ENCODE data around the gene SLAMF8.

SLAMF8 gene

DNA sequence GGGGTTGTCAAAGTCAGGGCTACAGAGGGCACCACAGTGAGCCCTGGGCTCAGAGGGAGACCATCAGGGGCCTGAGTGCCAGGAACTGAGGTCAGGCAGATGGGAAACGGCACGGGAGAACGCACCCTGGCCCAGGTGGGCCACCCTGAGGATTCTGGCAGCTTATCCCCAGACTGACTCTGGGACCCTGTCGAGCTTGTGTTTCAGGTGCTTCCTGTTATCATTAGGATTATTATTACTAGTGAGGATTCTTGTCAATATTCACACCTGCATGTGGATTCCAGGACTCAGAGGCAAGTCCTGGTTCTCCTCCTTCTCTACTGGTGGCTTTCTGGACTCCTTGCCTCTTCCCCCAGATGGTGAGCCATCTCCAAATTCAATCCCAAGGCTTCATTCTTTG lies 20.6 kb downstream of the SLAMF8 start:
- DNase-seq (ENCODE audit: low spot score) = no peak

DNA sequence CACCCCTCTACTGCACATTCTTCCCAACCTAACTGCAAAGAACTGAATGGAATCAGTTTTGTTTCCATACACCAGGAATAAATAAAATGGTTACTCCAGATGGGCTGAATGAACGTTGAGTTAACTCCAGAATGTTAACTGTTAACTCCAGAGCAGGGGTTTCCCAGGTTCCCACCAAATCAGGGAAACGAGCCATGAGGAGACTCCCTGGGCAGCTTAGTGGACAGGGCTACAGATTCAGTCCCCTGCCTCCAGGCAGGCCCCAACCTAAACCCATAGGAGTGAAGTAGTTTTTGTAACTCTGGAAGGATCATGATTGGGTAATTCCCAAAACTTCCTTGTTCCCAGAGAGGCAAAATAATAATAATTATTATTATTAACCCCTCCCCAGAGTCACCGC lies 21.7 kb downstream of the SLAMF8 start:
- no peak for DNase-seq (ENCODE audit: low spot score)

DNA sequence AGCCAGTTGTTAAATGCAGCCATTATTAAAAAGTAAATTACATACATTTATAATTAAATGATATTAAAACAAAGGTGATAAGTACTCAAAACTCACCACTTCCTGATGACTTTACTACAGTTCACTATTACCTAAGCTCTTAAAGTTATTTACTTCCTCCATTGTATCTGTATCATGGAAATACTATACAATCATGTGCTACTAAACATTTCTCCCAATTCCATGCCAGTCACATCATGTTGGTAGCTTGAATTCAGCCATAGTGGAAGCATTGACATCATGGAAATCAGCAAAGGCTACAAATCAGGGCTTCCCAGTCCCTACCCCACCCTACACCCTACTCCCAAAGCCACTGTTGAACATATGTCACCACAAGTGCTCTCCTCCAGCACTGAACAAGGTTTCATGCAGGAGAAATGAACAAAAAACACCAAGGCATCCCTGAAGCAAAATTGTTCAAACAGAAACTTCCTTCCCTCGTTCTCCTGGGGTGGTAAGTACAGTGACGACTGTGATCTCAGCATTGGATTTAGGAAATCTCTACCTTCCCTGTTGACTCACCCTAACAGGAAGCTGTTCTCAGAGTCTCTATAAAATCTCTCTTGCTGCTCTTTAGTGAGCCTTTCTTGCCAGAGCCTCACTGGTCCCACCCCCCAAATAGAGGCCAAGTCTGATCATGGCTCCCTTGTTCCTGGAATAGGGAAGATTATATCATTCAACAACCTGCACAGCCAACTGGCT lies 23.1 kb downstream of the SLAMF8 start:
- DNase-seq (ENCODE audit: low spot score) = no peak

GRCh38 chr1:159851407-159851806 lies 24.7 kb downstream of the SLAMF8 start:
- DNase-seq (ENCODE audit: low spot score) = no peak

DNA sequence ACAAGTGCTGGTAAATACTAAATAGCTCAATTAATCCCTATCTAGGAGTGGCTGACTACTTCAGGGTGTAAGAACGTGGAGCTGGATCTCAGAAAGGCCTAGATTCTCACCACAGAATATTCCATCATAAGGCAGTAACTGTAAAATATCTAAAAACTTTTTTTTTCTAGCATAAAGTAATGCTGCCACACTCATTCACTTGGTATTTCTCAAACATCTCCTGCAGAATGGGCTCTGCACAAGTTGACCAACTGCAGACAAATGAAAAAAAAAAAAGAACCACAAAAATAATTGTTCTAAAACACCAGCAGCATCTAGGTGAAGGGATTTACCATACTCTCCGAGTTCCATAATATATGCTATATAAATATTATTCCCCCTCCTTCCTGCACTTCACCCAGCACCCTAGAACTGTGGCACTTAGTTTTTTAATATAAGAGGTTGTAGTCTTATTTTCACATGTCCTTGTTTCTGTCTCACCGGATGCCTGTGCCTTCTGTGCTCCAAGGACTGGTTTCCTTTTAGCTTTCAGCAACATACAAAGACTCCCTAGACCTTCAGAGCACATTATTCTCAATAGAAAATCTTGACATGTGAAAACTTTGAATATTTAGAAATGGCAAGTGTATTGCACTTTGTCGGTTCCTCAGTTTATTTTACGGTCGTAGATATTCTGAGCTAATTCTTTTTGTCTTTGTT lies 26.9 kb downstream of the SLAMF8 start:
- no peak for DNase-seq (ENCODE audit: low spot score)

GRCh38 chr1:159854116-159854692 lies 27.5 kb downstream of the SLAMF8 start:
- DNase-seq (ENCODE audit: low spot score) = no peak

- DNase-seq (ENCODE audit: low spot score) = peak; percentile 76
Measured at GRCh38 chr1:159854693-159855192, 28.1 kb downstream of the SLAMF8 start.

DNA sequence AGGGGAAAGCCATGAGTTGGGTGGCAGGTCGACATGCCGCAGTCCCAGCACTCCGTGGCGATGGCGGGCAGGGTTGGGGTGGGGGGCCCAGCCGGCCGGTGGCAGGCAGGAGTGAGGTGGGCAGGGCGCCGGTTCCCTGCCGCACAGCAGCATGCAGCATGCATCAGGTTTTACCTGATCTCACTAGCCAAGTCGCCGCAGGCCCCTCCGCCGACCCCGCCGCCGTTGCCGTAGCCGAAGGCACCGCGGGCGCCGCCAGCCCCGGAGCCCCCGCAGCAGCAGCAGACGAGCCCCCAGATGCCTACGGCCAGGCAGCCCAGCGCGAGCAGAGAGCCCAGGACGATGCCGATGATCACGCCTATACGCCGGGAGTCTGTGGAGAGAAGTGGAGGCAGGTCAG lies 29.0 kb downstream of the SLAMF8 start:
- DNase-seq (ENCODE audit: low spot score) = no peak

DNA sequence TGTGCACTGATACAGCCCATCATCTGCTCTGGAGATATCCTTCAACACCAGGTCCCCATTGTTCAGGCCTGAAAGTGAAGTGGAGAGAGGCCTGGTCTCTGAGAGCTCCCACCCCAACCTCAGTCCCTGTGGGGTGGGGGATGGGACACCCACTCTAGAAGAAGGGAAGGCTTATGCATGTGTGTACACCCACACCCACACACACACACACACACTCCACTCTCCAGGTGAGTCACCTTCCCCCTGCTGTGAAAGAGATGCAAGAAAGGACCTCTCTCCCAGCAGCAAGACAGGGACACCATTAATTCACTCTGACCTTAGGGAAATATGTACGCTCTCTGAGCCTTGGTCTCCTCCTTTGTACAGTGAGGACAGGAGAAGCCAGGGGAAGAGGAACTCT lies 29.9 kb downstream of the SLAMF8 start:
- DNase-seq (ENCODE audit: low spot score) = no peak

DNA sequence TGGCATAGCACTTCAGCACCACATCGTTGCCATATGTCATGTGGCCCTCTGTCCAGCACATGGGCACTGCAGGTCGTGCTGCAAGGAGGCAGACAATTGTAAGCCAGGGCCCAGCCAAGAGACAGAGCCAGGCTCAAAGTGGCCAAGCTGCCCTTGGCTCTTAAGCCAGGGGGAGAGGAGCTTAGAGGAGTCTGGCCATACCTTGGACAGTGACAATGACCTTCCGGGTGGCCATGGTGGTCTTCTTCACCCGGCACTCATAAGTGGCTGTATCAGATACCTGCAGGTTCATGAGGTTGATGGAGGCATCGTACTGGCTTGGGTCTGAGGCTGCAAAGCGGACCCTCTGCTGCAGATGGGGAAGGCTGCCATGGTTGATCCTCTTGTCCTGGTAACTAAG lies 31.2 kb downstream of the SLAMF8 start:
- DNase-seq (ENCODE audit: low spot score) = no peak

DNA sequence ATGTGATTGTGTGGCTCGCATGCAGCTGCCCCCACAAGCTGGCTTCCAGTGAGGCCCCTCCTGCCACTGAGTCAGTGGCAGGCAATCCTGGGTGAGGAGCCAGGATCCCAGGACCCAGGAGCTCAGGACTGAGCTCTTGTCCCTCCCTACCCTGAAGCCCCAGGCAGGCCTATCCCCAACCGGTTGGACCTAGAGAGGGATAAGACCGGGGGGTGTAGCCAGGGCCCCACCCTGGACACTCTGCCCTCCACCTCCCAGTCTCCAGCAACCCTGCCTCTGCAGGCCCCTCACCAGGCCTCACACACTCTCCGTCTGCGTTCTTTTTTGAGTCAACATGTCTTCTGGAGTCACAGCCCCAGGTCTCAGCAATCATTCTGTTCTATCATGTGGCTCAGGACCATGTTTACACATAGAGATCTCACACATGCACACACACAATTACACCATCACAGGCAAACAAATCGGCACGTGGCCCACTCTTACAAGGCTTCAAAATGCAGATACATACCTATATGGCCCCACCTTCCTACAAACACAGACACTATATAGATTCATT lies 33.2 kb downstream of the SLAMF8 start:
- DNase-seq (ENCODE audit: low spot score) = no peak

DNA sequence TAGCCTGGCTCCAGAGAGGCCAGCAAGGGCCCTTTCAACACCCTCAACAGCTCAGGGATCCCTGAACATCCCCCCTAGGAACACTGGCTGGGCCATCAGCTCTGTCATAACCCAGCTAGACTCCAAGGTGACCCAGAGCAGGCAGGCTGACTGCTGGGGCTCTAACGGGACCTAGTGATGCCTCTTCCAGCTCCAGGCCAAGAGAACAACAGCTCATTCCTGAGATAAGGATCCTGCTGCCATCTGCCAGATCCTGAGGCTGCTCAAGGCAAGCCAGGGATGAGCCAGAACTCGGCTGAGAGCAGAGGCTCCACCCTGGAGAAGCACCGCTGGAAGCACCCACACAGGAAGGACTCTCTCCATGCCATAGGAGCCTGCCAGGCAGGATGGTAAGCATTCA lies 33.8 kb downstream of the SLAMF8 start:
- no peak for DNase-seq (ENCODE audit: low spot score)

GRCh38 chr1:159861218-159861617 lies 34.5 kb downstream of the SLAMF8 start:
- DNase-seq (ENCODE audit: low spot score) = no peak

GRCh38 chr1:159862031-159862430 lies 35.4 kb downstream of the SLAMF8 start:
- no peak for DNase-seq (ENCODE audit: low spot score)

DNA sequence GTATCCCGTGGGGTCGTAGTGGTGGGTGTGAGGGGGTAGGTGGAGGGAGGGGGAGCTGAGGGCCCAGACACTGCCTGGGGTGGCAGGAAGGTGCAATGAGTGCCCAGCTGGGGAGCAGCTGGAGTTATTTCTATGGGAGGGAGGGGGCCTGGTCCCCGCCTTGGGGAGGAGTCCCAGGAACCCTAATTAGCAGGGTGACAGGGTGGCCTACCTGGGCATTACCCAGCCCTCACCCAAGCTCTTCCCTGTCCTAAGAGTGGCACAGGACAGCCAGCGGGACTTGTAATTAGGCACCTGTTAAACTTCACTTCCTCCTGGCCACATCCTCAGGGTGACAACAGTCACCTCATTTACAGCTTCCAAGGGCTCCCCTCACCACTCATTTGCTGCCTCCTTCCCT lies 35.9 kb downstream of the SLAMF8 start, which contains the start of gene VSIG8:
VSIG8 (minus strand) TSS at position 101 of the 400 bp plus-strand sequence. CDS start 136 bp downstream, outside the sequence.
- no peak for DNase-seq (ENCODE audit: low spot score)

GRCh38 chr1:159864262-159864661 lies 37.6 kb downstream of the SLAMF8 start:
- DNase-seq (ENCODE audit: low spot score) = no peak

- no peak for DNase-seq (ENCODE audit: low spot score)
Measured at GRCh38 chr1:159866066-159866465, 39.4 kb downstream of the SLAMF8 start.

GRCh38 chr1:159866905-159867663 lies 40.4 kb downstream of the SLAMF8 start:
- DNase-seq (ENCODE audit: low spot score) = no peak

DNA sequence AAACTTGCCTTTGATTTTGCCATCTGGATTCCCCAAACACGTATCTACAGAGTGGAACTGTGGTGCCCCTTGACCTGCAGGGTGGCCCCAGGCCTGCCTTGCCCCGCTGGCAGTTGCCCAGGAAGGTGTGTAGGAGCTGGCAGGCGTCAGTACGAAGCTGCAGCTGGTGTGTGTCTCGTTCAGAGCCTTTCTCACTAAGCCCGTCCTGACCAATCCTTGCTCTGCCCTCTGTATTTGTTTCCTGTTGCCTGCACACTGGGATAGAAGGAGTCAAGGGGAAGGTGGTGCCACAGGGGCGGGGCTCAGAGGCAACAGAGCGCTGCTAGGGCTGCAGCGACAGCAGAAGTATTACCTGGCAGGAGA lies 41.0 kb downstream of the SLAMF8 start:
- DNase-seq (ENCODE audit: low spot score) = no peak

DNA sequence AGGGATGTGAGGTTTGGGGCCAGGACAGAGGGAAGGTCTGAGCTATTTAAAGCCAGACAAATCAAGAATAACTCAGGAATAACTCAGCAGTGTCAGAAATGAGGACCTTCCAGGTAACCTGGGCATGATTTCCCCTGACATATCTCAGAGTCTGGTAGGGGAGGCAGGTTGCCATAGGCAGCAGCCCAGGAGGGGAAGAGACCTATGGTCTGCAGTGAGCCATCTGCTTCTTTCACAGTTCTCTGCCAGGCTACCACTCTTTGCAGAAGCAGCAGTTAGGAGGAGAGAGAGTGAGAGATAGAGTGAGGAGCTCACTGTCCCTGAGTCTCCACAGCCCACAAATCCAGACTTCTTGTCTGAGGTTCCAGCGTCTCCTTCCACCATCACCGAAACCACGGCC lies 42.1 kb downstream of the SLAMF8 start:
- DNase-seq (ENCODE audit: low spot score) = no peak

GRCh38 chr1:159869173-159869572 lies 42.5 kb downstream of the SLAMF8 start:
- DNase-seq (ENCODE audit: low spot score) = no peak

DNA sequence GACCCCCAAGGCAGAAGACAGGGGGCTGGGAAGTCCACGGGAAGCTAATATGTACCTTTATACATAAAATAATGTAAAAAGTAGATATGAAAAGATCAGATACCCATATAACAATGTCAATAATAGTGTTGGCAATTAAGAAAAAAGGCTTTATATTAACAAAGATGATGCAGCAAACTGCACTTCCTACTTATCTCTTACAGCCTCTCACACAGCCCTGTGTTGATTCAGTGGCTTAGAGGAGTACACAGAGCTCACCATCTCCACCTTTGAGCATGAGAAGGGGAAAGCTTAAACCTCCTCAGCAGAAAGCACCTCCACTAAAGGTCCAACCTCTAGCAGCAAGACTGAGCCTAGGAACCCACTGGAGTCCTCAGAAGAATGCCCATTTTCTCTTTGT lies 42.9 kb downstream of the SLAMF8 start:
- no peak for DNase-seq (ENCODE audit: low spot score)

Data from CD4-positive, alpha-beta T cell treated with Interleukin-6 at 100 ng/mL for 8 hours (primary cell).